Naive thymus-derived CD4-positive, alpha-beta T cell (primary cell): ENCODE results near the gene SLC2A6. TPM values are rescaled to one million over a fixed set of nuclear protein-coding genes. Genes with fewer than 3 reads are reported as not detected.

Source experiments
- ATAC-seq: fragments of 150-1000 bp; cut with Tn5 transposase; 2 replicates; pipeline ENCODE4 v1.10.0; 2021; ENCODE audit warnings: mild to moderate bottlenecking, moderate library complexity
- CTCF ChIA-PET: fragments of 350-600 bp; sonication (Branson Sonifier 250); formaldehyde crosslinking; loops from one replicate; lab custom pipeline; 2021; ENCODE audit warnings: antibody characterized with exemption; lab: Charles Lee
- POLR2A ChIA-PET: fragments of 350-600 bp; sonication (Branson Sonifier 250); formaldehyde crosslinking; loops from one replicate; lab custom pipeline; 2021; ENCODE audit warnings: antibody characterized with exemption, inconsistent platforms; lab: Charles Lee
- DNase-seq, 9 donors: peaks; one replicate each; pipeline versions ENCODE4 v3.0.0 to v3.0.0-alpha.2; 2020 to 2022; ENCODE audit warnings: mixed read lengths in 1 of 9
- H3K27ac ChIP-seq: one replicate; pipeline ENCODE4 v1.7.0; 2013; ENCODE audit warnings: mild to moderate bottlenecking, low read depth, low read length, moderate library complexity
- H3K27me3 ChIP-seq, 2 donors: one replicate each; pipeline ENCODE4 v1.7.0; 2013; ENCODE audit warnings: low read length in 2 of 2, mild to moderate bottlenecking in 2 of 2, moderate library complexity in 2 of 2; ENCODE audit not compliant: control insufficient read depth in 2 of 2, insufficient read depth in 2 of 2
- H3K36me3 ChIP-seq, 3 experiments: 1 replicate in 2 of 3; 2 replicates in 1 of 3; pipeline ENCODE4 v1.7.0; 2013; ENCODE audit warnings: low read length in 3 of 3, mild to moderate bottlenecking in 3 of 3, moderate library complexity in 1 of 3; ENCODE audit not compliant: insufficient read depth in 3 of 3, control insufficient read depth in 2 of 3
- H3K4me1 ChIP-seq, 2 donors: one replicate each; pipeline ENCODE4 v1.7.0; 2013; ENCODE audit warnings: low read length in 2 of 2, mild to moderate bottlenecking in 2 of 2, moderate library complexity in 1 of 2; ENCODE audit not compliant: control insufficient read depth in 2 of 2, insufficient read depth in 2 of 2
- H3K4me3 ChIP-seq: 2 replicates; pipeline ENCODE4 v1.7.0; 2013; ENCODE audit warnings: mild to moderate bottlenecking, low read length
- H3K9me3 ChIP-seq, 3 experiments: 1 replicate in 2 of 3; 2 replicates in 1 of 3; pipeline ENCODE4 v1.7.0; 2013; ENCODE audit warnings: low read length in 3 of 3; ENCODE audit not compliant: control insufficient read depth in 2 of 3
- H3K27ac Mint-ChIP-seq, 9 donors: one replicate each; pipeline ENCODE4 v1.8.0; 2020 to 2022; ENCODE audit warnings: mixed read lengths in 9 of 9, mild to moderate bottlenecking in 8 of 9, moderate library complexity in 5 of 9, inconsistent platforms in 2 of 9
- H3K27me3 Mint-ChIP-seq, 5 donors: one replicate each; pipeline ENCODE4 v1.8.0; 2021 to 2022; ENCODE audit warnings: mixed read lengths in 5 of 5, mild to moderate bottlenecking in 1 of 5
- H3K36me3 Mint-ChIP-seq, 5 donors: one replicate each; pipeline ENCODE4 v1.8.0; 2020 to 2022; ENCODE audit warnings: mixed read lengths in 5 of 5, mild to moderate bottlenecking in 3 of 5, inconsistent platforms in 1 of 5
- H3K4me1 Mint-ChIP-seq, 7 donors: one replicate each; pipeline ENCODE4 v1.8.0; 2020 to 2022; ENCODE audit warnings: mixed read lengths in 7 of 7, mild to moderate bottlenecking in 3 of 7, inconsistent platforms in 1 of 7
- H3K4me3 Mint-ChIP-seq, 10 donors: one replicate each; pipeline ENCODE4 v1.8.0; 2020 to 2022; ENCODE audit warnings: mild to moderate bottlenecking in 10 of 10, mixed read lengths in 10 of 10, moderate library complexity in 6 of 10, inconsistent platforms in 2 of 10
- H3K9me3 Mint-ChIP-seq, 11 donors: one replicate each; pipeline ENCODE4 v1.8.0; 2020 to 2022; ENCODE audit warnings: mixed read lengths in 11 of 11, mild to moderate bottlenecking in 4 of 11, inconsistent platforms in 1 of 11, moderate library complexity in 1 of 11
- intact Hi-C, 2 donors: fragments of 100-400 bp; cut with micrococcal nuclease; formaldehyde crosslinking; loops; one replicate each; pipeline ENCODE4 v1.15.1; 2023
- polyA plus RNA-seq, 2 donors: library from polyadenylated mRNA; unstranded; fragments of 300-500 nt; fragmentation: Illumina TruSeq; gene quantifications; one replicate each; pipeline ENCODE4 v1.2.3, GENCODE V29; 2021
- total RNA-seq, 6 experiments: library from RNA in 5 of 6; stranded (reverse) in 5 of 6; gene quantifications; 1 replicate in 5 of 6; 2 replicates in 1 of 6; pipeline ENCODE4 v1.2.3 and lab custom pipeline; 2021 to 2026

SLC2A6 gene
- total and polyA plus RNA-seq, 7 experiments from 2014 or later = 2.4 to 34.7 (median 3.4) TPM

GRCh38 chr9:133520121-133520835 lies 41.4 kb upstream of the SLC2A6 start:
- ATAC-seq = no peak
- H3K27me3 ChIP-seq = no peaks in the 10 kb centered on the region
- H3K27ac ChIP-seq = no peak overlapping the region
- POLR2A ChIA-PET = no interaction called here
- H3K27me3 Mint-ChIP-seq = no peaks in the 10 kb centered on the region
- CTCF ChIA-PET = no interaction called here
- no peak overlapping the region for H3K4me3 Mint-ChIP-seq
- no peak for DNase-seq
- no peak overlapping the region for H3K27ac Mint-ChIP-seq
- H3K4me3 ChIP-seq = no peak overlapping the region
- H3K9me3 Mint-ChIP-seq = no peaks in the 10 kb centered on the region
- no peaks in the 10 kb centered on the region for H3K36me3 ChIP-seq
- peaks cover 0 to 2% (median 0%) of the 10 kb centered on the region in 7 donors for H3K4me1 Mint-ChIP-seq
- H3K4me1 ChIP-seq = no peaks in the 10 kb centered on the region
- intact Hi-C loops = no loop called here
- H3K36me3 Mint-ChIP-seq = no peaks in the 10 kb centered on the region
- no peaks in the 10 kb centered on the region for H3K9me3 ChIP-seq

GRCh38 chr9:133519693-133520092 lies 40.8 kb upstream of the SLC2A6 start:
- Histone ChIP-seq H3K36me3 (no peaks in the 10 kb centered on the region), H3K4me3 (no peak overlapping the region), H3K27ac (no peak overlapping the region), H3K9me3 (no peaks in the 10 kb centered on the region), H3K4me1 (no peaks in the 10 kb centered on the region), H3K27me3 (no peaks in the 10 kb centered on the region)
- peaks cover 0 to 4% (median 0%) of the 10 kb centered on the region in 7 donors for H3K4me1 Mint-ChIP-seq
- H3K9me3 Mint-ChIP-seq = no peaks in the 10 kb centered on the region
- no peaks in the 10 kb centered on the region for H3K36me3 Mint-ChIP-seq
- no peak overlapping the region for H3K4me3 Mint-ChIP-seq
- ATAC-seq (no peak), DNase-seq (no peak)
- ChIA-PET CTCF (no interaction called here), POLR2A (no interaction called here)
- intact Hi-C loops = no loop called here
- no peaks in the 10 kb centered on the region for H3K27me3 Mint-ChIP-seq
- H3K27ac Mint-ChIP-seq = no peak overlapping the region

DNA sequence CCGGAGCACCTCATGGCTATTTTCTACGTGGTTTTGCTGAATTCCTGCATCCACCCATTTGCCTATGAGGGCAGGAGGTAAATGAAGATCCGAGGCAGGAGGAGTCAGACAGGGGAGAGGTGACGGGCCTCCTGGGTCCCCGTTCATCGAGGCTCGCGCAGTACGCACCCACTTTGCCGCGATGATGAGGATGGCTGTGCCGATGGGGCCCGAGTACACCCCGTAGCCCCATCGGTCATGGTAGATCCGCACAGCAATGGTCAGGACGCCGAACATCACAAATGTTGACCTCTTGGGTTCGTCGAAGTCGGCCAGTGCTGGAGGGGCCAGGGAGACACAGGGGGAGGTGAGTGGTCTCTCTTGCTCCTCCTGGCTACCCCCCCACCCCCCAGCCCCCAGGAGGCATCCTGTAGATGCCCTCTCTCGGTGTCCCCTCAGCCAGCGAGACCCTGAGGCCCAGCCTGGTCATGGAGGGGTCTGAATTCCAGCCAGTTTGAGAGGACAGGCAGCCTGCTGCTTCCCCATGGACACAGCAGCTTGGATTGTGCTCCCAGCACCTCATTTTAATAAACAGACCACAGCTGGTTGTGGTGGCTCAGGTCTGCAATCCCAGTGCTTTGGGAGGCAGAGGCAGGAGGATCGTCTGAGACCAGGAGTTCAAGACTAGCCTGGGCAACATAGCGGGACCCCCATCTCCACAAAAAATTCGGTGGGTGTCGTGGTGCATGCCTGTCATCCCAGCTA lies 40.0 kb upstream of the SLC2A6 start:
- H3K27ac Mint-ChIP-seq = no peak overlapping the region
- ATAC-seq = no peak
- Histone ChIP-seq H3K4me3 (no peak overlapping the region), H3K27me3 (no peaks in the 10 kb centered on the region), H3K4me1 (no peaks in the 10 kb centered on the region), H3K36me3 (no peaks in the 10 kb centered on the region), H3K27ac (no peak overlapping the region), H3K9me3 (no peaks in the 10 kb centered on the region)
- intact Hi-C loops = no loop called here
- no peaks in the 10 kb centered on the region for H3K27me3 Mint-ChIP-seq
- peaks cover 0 to 4% (median 0%) of the 10 kb centered on the region in 7 donors for H3K4me1 Mint-ChIP-seq
- ChIA-PET CTCF (no interaction called here), POLR2A (no interaction called here)
- DNase-seq = no peak
- no peaks in the 10 kb centered on the region for H3K9me3 Mint-ChIP-seq
- H3K36me3 Mint-ChIP-seq = no peaks in the 10 kb centered on the region
- no peak overlapping the region for H3K4me3 Mint-ChIP-seq

- Mint-ChIP-seq H3K36me3 (no peaks in the 10 kb centered on the region), H3K9me3 (no peaks in the 10 kb centered on the region), H3K27me3 (no peaks in the 10 kb centered on the region), H3K4me1 (peaks cover 0 to 4% (median 0%) of the 10 kb centered on the region in 7 donors), H3K4me3 (no peak overlapping the region), H3K27ac (no peak overlapping the region)
- DNase-seq (no peak), ATAC-seq (no peak)
- intact Hi-C loops = no loop called here
- Histone ChIP-seq H3K27ac (no peak overlapping the region), H3K27me3 (no peaks in the 10 kb centered on the region), H3K36me3 (no peaks in the 10 kb centered on the region), H3K4me3 (no peak overlapping the region), H3K4me1 (no peaks in the 10 kb centered on the region), H3K9me3 (no peaks in the 10 kb centered on the region)
- POLR2A ChIA-PET = no interaction called here
- CTCF ChIA-PET = no interaction called here
Measured at GRCh38 chr9:133518200-133518599, 39.3 kb upstream of the SLC2A6 start.

- POLR2A ChIA-PET = no interaction called here
- CTCF ChIA-PET = no interaction called here
- no peak for ATAC-seq
Measured at GRCh38 chr9:133517711-133518110, 38.8 kb upstream of the SLC2A6 start.

DNA sequence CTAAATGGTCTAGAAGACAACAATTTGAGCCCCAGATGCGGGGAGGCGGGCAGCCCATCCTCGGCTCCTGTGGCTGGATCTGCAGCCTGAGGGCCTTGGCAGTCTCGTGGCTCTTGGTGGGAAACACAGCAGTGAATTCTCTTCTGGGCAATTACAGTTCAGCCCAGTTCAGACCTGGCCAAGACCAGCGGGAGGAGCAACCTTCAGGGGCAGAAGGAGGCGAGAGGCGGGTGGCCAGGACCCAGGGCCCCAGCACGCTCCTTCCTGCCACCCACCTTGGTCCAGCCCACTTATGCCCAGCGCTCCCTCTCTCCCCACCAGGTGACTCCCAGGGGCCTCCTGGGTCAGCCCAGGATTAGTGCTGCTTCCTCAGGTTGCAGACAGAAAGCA lies 38.1 kb upstream of the SLC2A6 start:
- H3K27ac Mint-ChIP-seq = no peak overlapping the region
- no peak for ATAC-seq
- Histone ChIP-seq H3K4me3 (no peak overlapping the region), H3K4me1 (no peaks in the 10 kb centered on the region), H3K27ac (no peak overlapping the region), H3K9me3 (no peaks in the 10 kb centered on the region), H3K27me3 (no peaks in the 10 kb centered on the region), H3K36me3 (no peaks in the 10 kb centered on the region)
- CTCF ChIA-PET = no interaction called here
- no peak for DNase-seq
- no peaks in the 10 kb centered on the region for H3K36me3 Mint-ChIP-seq
- peaks cover 0 to 2% (median 0%) of the 10 kb centered on the region in 7 donors for H3K4me1 Mint-ChIP-seq
- H3K9me3 Mint-ChIP-seq = no peaks in the 10 kb centered on the region
- intact Hi-C loops = no loop called here
- no peak overlapping the region for H3K4me3 Mint-ChIP-seq
- no peaks in the 10 kb centered on the region for H3K27me3 Mint-ChIP-seq
- POLR2A ChIA-PET = no interaction called here

More at GRCh38 chr9:133517711-133518110, 38.8 kb upstream of the SLC2A6 start:
- Histone ChIP-seq H3K27ac (no peak overlapping the region), H3K4me1 (no peaks in the 10 kb centered on the region), H3K27me3 (no peaks in the 10 kb centered on the region), H3K4me3 (no peak overlapping the region), H3K36me3 (no peaks in the 10 kb centered on the region), H3K9me3 (no peaks in the 10 kb centered on the region)
- Mint-ChIP-seq H3K36me3 (no peaks in the 10 kb centered on the region), H3K27ac (no peak overlapping the region), H3K27me3 (no peaks in the 10 kb centered on the region), H3K4me3 (no peak overlapping the region), H3K9me3 (no peaks in the 10 kb centered on the region), H3K4me1 (peaks cover 0 to 4% (median 0%) of the 10 kb centered on the region in 7 donors)
- DNase-seq = no peak
- intact Hi-C loops = no loop called here
